NCI-H1105 treated with DMSO at 0.1 percent for 48 hours (cell line): ENCODE measurements around the gene SRGAP2.
"Not testable (repeated sequence)": the region's sequence is repeated elsewhere in the genome, so short reads cannot be mapped to it uniquely, and the experiment has no call there.

Experiments used
- DNase-seq: peaks from one replicate; lab custom pipeline; 2025; lab: John Stamatoyannopoulos, UW

SRGAP2 gene

GRCh38 chr1:206203364-206204158 is at the start of gene SRGAP2:
Gene SRGAP2, plus strand, starts transcription at chr1:206203541. Its CDS starts 2,430 bp downstream, at chr1:206205971.
- peak; percentile 37 for DNase-seq

DNA sequence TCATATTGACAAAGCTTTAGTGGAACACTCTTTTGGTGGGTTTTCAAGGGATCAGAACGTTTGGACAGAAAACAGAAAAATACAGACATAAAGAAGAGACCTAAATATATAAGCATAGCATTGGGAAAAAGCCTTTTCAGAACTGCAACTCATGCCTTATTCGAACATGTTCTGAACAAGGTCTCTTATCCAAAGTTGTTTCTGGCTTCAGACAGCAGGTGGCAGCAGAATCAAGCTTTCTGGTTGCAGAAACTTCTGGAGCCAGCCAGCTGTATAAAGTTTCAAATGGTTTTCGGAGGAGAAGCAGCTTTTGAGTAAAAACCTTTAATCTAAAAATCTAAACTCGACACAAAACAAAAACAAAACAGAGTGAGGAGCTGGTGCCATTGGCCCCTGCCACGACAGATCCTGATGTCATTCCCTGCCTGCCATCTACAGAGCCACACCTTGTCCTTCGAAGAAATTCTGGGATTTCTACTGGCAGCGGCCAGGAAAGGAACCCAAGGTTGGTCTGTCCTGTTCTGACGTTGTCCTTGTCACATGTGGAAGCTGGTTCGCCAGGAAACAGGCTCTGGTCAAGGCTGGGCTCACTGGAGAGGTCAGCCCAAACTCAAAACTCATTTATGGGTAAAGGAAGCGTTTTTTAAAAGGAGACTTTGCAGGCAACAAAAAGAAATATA is 35.9 kb upstream of the SRGAP2 start:
- DNase-seq: not testable (repeated sequence)

DNA sequence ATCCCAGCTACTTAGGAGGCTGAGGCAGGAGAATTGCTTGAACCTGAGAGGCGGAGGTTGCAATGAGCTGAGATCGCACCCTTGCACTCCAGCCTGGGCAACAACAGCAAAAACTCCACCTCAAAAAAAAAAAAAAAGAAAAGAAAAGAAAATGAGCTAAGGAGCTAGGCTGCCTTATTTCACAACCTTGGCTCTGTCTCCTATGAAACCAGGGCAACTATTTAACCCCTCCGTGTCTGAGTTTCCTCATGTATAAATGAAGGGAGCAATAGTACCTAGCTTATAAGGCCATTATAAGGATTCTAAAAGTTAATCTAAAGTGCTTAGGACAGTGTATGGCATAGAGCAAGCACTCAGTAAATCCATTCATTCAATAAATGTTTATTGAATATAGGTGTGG is 33.5 kb upstream of the SRGAP2 start:
- DNase-seq: not testable (repeated sequence)

- not testable (repeated sequence) for DNase-seq
These were observed 30.1 kb upstream of the SRGAP2 start for GRCh38 chr1:206173110-206173719.

DNA sequence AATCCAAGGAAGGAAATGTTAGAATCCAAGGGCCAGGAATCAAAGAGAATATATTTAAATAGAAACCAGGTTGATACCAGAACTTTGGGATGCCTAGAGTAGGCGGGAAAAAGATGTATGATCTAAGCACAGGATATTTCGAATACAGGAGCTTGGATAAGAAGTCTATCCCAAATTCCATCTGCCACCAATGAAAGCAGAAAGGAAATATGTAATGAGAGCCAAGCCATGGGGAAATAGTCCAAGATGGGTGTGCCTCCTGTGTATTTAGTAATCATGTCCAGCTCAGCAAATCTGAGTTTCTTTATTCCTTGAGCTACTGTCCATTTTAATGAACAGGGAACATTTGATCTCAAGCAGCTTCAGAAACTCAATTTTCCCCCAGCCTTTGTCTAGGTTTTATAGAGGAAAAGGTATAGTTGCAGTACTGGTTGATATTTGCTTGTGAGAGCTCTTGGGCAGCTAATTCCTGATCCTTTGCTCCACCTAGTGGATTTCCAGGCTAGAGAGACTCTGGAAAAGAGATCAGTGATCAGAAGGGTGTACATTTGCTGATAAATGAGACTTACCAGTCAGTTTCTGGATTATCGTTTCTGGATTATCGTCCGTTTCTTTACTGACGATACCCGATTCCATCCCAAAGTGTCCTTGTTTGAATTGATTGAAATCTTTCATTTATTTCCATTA is 29.0 kb upstream of the SRGAP2 start:
- DNase-seq: peak; percentile 23

- DNase-seq: not testable (repeated sequence)
These were observed 27.8 kb upstream of the SRGAP2 start for GRCh38 chr1:206175459-206176113.

GRCh38 chr1:206176114-206176502 is 27.2 kb upstream of the SRGAP2 start:
- not testable (repeated sequence) for DNase-seq

DNA sequence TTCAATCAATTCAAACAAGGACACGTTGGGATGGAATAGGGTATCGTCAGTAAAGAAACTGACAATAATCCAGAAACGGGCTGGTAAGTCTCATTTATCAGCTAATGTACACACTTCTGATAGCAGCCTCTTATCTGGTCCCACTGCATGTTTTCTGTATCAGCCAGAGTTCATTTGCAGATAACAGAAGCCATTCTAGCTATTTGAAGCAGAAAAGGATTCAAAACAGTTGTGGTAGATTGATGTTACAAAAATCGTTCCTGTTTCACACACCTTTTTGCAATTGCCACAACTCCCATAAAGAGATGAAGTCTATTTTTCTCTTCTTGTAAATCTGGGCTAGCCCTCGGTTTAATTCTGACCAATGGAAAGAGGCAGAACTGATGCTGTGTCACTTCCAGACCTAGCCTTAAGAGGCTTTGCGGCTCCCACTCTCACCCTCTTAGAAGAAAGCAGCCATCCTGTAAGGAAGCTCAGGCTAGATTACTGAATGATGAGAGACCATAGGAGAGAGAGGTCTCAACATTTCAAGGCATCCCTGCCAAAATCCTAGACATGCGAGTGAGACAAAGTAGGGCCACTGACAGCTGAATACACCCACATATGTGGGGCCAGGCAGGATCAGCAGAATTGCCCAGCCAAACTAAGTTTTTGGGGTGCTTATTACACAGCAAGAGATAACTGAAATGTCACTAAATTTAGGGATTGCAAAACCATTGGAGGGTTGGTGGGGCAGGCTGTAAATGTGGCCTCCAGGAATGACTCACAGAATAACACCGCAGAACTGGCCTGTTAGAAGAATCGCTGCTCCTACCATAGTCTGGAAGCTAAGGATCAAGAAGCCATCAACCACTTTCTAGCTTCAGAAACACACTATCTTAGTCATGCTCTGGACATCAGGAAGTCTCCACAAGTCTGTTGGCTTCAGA is 25.0 kb upstream of the SRGAP2 start:
- DNase-seq: not testable (repeated sequence)

- not testable (repeated sequence) for DNase-seq
These were observed 23.7 kb upstream of the SRGAP2 start for GRCh38 chr1:206179666-206180065.

DNA sequence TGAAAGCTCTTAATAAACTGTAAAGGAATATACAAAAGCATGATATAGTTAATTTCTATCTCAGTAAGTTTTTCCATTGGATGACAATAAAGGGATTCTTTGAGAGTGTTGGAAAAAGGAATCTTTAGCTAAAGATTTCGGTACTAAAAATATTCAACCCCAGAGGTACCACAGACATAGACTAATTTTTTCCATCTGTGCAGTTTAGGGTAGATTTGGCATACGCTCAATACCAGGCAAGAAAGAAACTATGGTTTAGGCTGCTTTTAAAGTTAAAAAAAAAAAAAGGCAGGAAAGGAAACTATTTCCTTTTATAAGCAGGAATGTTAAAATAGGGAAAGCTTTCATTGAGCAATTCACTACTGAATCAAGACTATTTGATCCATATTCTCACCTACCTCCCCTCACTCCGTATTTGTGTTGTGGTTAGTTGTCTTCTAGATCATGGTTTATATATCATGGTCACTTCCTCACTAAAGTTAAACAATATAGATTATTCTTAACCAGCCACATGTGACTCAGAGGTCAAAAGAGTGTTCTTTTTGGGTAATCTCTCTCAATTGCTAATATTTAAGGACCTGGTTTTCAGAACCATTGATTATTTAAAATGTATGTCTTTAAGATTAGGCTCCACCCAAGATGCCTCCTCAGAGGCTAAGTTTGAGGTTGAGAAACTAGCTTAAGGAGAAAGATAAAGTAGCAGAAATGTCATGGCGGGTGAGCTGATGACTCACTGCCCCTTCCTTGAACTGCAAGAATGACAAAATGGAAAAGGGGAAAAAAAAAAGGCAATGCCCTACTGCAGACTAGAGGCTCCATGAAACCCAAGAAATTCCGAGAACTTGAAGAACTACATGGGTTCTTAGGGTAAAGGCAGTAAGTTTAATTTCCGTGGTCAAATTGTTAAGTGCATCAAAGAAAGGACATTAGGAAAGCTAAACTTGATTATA is 20.7 kb upstream of the SRGAP2 start:
- DNase-seq: not testable (repeated sequence)

GRCh38 chr1:206183788-206184187 is 19.6 kb upstream of the SRGAP2 start:
- not testable (repeated sequence) for DNase-seq

- not testable (repeated sequence) for DNase-seq
These were observed 17.6 kb upstream of the SRGAP2 start for GRCh38 chr1:206185778-206186177.

DNA sequence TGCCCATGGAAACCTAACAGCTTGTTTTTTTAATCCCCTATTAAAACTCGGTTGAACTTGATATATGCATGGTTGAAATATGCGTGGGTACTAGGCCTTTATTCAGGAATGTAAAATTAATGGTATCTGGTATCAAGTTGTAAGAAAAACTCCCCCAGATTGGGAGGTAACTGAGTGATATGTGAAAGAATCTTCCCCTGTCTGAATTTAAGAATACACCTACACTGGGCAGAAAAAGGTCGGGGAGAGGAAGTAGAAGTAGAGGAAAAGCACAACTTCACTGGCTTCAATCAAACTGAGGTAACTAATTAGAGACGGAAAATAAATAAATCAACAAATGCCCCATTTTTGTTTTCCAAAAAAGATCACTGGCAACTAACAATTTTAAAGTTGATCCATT is 16.5 kb upstream of the SRGAP2 start:
- not testable (repeated sequence) for DNase-seq

GRCh38 chr1:206195182-206195581 is 8.2 kb upstream of the SRGAP2 start:
- not testable (repeated sequence) for DNase-seq

- not testable (repeated sequence) for DNase-seq
These were observed 6.5 kb upstream of the SRGAP2 start for GRCh38 chr1:206196748-206197424.

GRCh38 chr1:206202789-206203363 is 465 bp upstream of the SRGAP2 start, which contains the start of gene FAM72A:
Gene FAM72A, minus strand, starts transcription at chr1:206202839. Its CDS starts 814 bp downstream, at chr1:206202025.
- peak; percentile 100 for DNase-seq

DNA sequence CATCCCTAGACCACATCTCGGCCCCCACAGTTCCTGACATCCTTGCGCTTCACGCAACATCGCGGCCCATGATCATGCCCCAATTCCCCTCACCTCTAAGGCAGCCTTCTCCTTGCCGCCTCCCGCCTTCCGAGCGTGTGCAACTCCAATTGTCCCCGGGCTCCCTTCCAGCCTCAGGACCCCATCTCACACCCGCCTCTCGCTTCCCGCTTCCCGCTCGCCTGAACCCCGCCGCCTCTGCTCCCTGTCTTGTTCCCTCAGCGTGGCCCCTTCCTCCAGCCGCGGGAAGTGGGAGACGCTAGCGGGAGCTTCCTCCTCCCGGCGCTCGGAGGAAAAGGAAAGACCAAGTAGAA is 794 bp downstream of the SRGAP2 start:
- DNase-seq: not testable (repeated sequence)

DNA sequence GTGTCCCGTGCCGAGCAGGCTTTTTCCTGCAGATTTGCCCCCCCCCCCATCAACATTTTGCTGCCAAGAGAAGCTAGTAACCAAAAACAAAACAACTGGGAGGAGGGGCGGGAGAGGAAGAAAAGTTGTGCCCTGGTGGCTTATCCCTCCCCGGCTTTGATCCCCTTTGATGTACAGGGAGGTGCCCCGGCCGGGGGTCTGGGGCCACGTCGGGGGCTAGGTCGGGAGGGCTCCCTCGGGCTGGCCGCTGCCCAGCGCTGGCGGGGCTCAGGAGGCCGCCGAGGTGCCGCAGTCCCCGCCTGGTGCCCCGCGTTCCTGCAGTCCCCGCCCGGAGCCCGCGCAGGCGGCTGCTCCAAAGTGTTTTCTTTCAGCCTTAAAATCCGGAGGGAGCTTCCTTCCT is 1.5 kb downstream of the SRGAP2 start:
- DNase-seq: not testable (repeated sequence)
